ENCODE data around the gene CES1.

DNA sequence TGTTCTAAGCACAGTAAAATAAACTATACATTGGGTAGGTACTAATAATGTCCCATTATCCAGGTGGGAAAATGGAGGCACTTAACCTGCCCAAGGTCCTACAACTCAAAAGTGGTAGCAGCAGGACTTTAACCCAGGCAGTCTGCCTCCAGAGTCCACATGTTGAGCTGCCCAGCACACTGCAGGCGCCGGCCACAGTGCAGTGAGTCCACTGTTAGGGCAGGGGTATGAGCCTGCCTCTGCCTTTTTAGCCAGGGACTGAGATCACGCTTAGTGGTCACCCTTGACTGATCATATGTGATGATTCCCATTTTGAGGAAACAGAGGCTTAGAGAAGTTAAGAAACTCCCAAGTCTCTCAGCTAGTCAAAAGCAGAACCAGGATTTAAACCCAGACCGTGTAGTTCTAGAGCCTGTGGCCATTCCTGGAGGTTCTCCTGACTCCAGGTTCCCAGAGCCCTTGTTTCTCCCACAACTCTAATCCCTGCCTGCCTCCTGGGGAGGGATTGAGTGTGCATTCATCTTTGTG lies 8.4 kb downstream of the CES1 start:
- TF ChIP-seq CTCF (IDR thresholded peaks at IDR 0.05) (no peak), POLR2A (IDR thresholded peaks at IDR 0.05) (no peak), EP300 (IDR thresholded peaks at IDR 0.05) (no peak), POLR2AphosphoS5 (IDR thresholded peaks at IDR 0.05) (no peak)
